ENCODE measurements around the gene CHKB.

The CHKB gene

DNA sequence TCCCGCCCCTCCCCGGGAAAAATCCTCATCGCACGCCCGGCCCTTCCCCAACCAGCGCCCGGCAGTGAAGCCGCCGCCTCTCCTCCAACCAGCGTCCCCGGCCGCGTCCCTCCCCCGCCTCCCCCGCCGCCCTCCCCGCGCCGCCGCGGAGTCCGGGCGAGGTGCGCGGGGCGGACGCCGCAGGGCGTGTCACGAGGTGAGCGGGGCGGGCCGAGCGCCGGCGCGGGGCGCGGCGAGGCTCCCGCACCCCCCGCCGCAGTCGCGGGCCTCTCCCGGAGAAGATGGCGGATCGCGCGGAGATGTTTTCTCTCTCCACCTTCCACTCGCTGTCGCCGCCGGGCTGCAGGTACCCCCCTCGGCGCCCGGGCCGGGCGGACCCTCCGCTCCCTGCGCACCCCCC lies 17.9 kb upstream of the CHKB start, which contains the start of gene MAPK8IP2:
TSS of gene MAPK8IP2 (plus strand) at position 256 of the 400 bp plus-strand sequence. CDS start at position 282, 26 bp downstream.
- DNase-seq (ENCODE audit: low read depth in 2 of 2): no peak

DNA sequence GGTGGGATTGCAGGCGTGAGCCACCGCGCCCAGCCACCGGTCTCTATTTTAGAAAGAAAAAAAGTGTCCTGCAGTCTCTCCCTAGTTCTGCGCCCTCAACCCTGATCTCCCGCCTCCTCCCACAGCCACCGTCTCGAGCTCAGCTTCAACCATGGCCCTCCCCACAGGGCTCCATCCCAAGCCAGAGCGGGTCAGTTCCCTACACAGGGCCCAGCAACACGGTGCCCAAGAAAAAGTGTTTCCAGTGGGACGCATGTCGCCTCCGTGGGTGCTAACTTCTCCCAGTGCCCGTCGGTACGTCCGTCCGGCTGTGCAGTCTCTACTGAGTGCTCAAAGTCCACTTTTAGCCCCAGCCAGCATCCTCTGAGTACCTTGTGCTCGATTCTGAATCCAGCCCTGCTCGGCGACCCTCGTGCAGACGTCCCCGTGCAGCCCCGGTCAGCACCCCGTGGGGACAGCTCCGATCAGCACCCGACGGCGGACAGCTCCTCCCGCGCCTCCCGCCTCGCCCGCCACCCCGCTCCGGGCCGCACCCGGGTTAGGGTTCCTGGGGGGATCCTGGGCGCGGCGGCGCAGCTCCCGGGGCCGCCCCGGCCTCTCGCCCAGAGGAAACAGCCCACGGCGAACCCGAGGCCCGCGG lies 17.3 kb upstream of the CHKB start:
- DNase-seq (ENCODE audit: low read depth in 2 of 2): peak in 1 of 2 donors; percentile 54

GRCh38 chr22:50597097-50597496 lies 14.4 kb upstream of the CHKB start:
- DNase-seq (ENCODE audit: low read depth in 2 of 2): no peak

DNA sequence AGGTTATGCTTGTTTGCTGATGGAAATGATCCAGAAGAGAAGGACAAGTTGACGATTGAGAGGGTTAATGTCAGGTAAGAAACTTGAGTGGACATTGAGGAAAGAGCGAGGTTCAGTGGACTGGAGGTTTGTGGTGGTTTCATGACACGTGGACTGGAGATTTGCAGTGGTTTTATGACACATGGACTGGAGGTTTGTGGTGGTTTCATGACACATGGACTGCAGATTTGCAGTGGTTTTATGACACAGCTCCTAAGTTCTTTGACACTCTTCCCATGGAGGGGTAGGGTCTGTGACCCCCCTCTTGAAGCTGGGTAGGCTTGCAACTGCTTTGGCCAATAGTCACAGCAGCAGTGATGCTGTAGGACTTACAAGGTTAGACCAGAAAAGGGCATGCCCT lies 12.5 kb upstream of the CHKB start:
- no peak for DNase-seq (ENCODE audit: low read depth in 2 of 2)

GRCh38 chr22:50587407-50587806 lies 4.8 kb upstream of the CHKB start:
- no peak for DNase-seq (ENCODE audit: low read depth in 2 of 2)

GRCh38 chr22:50586416-50586815 lies 3.8 kb upstream of the CHKB start:
- no peak for DNase-seq (ENCODE audit: low read depth in 2 of 2)

- DNase-seq (ENCODE audit: low read depth in 2 of 2): no peak
These were observed 3.1 kb upstream of the CHKB start for GRCh38 chr22:50585781-50586180.

- no peak for DNase-seq (ENCODE audit: low read depth in 2 of 2)
These were observed 2.6 kb upstream of the CHKB start for GRCh38 chr22:50585238-50585637.

DNA sequence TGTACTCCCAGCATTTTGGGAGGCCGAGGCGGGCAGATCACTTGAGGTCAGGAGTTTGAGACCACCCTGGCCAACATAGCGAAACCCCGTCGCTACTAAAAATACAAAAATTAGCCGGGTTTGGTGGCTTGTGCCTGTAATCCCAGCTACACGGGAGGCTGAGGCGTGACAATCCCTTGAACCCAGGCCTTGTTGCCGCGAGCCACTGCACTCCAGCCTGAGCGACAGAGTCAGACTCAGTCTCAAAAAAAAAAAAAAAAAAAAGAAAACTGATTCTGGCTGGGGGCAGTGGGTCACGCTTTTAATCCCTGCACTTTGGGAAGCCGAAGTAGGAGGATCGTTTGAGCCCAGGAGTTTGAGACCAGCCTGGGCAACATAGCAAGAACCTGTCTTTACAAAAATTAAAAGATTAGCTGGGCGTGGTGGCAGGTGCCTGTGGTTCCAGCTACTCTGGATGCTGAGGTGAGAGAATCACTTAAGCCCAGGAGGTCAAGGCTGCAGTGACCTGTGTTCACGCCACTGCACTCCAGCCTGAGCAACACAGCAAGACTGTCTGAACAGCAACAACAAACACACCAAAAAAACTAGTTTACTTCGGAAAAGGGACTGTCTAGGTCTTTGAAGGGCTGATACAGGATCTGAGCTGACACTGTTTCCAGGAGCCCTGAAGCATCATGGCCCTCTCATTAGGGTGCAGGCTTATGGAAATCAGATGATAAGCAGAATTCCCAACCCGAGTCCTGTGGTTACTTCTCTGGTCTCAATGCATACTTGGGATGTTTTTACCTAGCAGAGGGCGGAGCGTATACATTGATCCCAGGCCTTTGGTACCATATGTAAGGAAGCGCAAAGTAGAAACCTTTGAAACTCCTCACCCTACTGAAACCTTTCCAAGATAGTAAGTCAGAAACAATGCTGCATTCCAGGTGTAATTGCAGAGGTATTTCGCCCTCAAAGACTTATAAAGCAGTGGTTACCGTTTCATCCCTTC lies 1.8 kb upstream of the CHKB start:
- DNase-seq (ENCODE audit: low read depth in 2 of 2): no peak

GRCh38 chr22:50583294-50583861 lies 729 bp upstream of the CHKB start:
- no peak for DNase-seq (ENCODE audit: low read depth in 2 of 2)

DNA sequence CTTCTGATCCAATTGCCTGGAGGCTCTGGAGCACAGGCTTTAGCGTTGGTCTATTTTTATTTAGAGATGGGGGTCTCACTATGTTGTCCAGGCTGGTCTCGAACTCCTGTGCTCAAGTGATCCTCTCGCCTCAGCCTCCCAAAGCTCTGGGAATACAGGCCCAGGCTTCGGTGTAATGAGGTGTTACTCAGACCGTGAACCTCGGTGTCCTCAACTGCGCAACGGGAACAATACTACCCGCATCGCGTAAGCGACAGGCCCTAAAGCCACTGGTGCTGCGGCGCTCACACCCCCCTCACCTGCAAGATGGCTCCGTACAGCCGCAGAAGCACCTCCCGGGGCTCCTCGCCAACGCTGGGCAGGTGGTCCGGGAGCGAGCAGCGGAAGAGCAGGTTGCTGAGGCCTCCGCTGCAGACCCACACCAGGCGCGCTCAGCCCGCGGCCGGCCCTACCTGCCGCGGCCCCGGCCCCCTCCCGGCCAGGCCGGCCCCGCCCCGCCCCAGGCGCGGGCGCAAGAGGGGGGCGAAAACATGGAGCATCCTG lies 628 bp downstream of the CHKB start:
- peak in 1 of 2 donors; percentile 32 for DNase-seq (ENCODE audit: low read depth in 2 of 2)

DNA sequence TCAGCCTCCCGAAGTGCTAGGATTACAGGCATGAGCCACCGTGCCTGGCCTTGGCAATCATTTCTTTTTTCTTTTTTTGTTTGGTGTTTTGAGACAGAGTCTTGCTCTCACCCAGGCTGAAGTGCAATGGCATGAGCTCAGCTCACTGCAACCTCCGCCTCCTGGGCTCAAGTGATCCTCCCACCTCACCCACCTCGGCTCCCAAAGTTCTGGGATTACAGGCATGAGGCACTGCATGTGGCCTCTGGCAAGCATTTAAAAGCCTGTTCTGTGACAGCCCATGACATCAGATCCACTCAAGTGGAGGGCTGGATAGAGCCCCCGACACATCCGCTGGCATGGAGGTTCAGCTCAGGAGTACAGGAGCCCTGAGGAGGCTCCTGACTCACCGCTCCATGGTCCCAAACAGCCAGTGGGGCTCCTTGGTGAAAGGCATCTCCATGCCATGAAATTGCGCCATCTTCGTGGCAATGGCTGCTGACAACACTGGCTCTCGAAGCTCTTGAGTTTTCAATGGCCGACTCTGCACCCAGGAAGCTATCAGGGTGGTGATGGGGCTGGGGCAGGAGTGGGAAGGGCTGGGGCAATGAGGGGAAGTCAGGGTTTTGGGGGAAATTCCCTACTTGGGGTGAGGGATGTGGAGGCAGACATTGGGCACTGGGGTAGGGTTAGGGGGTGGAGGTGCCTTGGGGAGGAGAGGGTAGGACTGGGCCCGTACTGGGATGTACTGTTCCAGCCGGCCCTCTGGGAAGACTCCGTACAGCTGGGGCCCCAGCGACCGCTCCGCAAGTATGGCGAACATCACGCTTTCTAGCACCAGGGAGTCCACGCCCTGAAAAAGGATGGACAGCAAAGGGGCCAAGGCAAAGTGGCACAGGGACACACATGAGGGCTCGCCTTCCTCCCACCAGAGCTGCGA lies 1.4 kb downstream of the CHKB start:
- DNase-seq (ENCODE audit: low read depth in 2 of 2): no peak

GRCh38 chr22:50579752-50580151 lies 2.9 kb downstream of the CHKB start:
- no peak for DNase-seq (ENCODE audit: low read depth in 2 of 2)

- DNase-seq (ENCODE audit: low read depth in 2 of 2): no peak
These were observed 3.8 kb downstream of the CHKB start for GRCh38 chr22:50578776-50579310.

DNA sequence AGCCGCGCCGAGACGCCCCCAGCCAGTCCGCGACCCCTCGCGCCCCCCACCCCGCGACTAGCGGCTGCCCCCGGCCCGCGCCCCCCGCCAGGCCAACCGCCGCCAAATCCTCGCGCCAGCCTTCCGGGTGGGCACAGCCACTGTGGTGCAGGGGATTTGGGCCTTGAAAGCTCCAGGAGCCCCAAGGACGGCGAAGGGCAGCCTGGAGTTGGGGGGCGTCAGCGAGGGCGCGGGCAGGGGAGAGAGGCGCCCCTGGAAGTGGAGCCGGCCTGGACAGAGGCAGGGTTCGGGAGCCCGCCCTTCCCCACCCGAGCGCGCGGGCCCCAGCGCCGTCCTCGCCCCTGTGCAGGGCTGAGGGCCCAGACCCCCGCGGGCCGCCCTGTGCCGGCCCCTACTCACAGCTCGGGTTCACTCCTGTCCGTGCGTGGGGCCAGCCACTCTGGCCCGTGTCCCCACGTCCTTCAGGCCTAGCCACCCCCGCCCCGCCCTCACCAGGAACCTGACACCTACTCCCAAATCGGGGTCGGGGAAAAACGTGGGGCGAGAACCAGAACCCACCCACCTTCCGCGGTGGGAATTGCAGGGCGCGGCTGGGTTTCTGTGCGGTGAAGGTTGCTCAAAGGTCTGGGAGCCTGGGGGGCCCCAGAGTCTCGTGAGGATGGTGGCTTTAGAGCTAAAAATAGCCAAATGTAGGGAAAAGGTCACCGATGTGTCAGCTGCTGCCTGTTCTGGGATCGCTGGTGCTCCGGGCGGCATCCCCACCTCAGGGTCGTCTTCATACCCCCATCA lies 4.5 kb downstream of the CHKB start, which contains the start of gene CPT1B:
TSS of gene CPT1B (minus strand) at position 441 of the 789 bp plus-strand sequence. CDS start 512 bp downstream, outside the sequence.
- no peak for DNase-seq (ENCODE audit: low read depth in 2 of 2)

- no peak for DNase-seq (ENCODE audit: low read depth in 2 of 2)
These were observed 5.0 kb downstream of the CHKB start for GRCh38 chr22:50577697-50577986.

GRCh38 chr22:50576806-50577696 lies 5.6 kb downstream of the CHKB start:
- no peak for DNase-seq (ENCODE audit: low read depth in 2 of 2)

DNA sequence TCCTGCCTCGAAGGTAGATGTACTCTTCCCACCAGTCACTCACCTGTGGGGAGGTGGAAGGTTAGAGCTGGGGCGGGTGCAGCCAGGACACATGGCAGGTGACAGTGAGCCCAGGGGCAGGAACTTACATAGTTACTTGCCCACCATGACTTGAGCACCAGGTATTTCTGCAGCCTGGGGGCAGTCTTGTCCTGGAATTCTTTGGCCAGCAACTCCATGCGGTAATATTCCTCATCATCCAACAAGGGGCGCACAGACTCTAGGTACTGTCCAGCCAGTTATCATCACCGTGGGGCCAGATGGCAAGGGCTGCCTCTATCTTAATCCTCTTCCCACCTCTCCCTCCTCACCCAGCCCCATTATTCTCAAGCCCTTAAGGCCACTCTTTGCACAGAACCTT lies 6.6 kb downstream of the CHKB start:
- no peak for DNase-seq (ENCODE audit: low read depth in 2 of 2)

GRCh38 chr22:50575426-50575941 lies 7.2 kb downstream of the CHKB start:
- no peak for DNase-seq (ENCODE audit: low read depth in 2 of 2)

Measured in stimulated activated CD8-positive, alpha-beta memory T cell treated with anti-CD3 and anti-CD28 coated beads, Interleukin-2, amount 100 ng/mL, for 48 hours (primary cell).